Activated T-helper 17 cell treated with anti-CD3 and anti-CD28 coated beads, Interleukin-2, amount 50 U/mL, for 72 hours (primary cell): ENCODE results near the gene CST3. TPM values are rescaled to one million over a fixed set of nuclear protein-coding genes. Genes with fewer than 3 reads are reported as not detected.
"Not testable (repeated sequence)": the region's sequence is repeated elsewhere in the genome, so short reads cannot be mapped to it uniquely, and the experiment has no call there.

Experiments used
- ATAC-seq: fragments of 150-1000 bp; cut with Tn5 transposase; replicated peaks from 2 replicates; pipeline ENCODE4 v1.10.0; 2021; ENCODE audit warnings: mild to moderate bottlenecking, moderate library complexity
- H3K27ac Mint-ChIP-seq: one replicate; pipeline ENCODE4 v1.8.0; 2022; ENCODE audit warnings: mixed read lengths
- H3K27me3 Mint-ChIP-seq: one replicate; pipeline ENCODE4 v1.8.0; 2022; ENCODE audit warnings: mixed read lengths
- H3K36me3 Mint-ChIP-seq: one replicate; pipeline ENCODE4 v1.8.0; 2022; ENCODE audit warnings: low read depth, mild to moderate bottlenecking, mixed read lengths
- H3K4me1 Mint-ChIP-seq: one replicate; pipeline ENCODE4 v1.8.0; 2022; ENCODE audit warnings: mixed read lengths
- H3K4me3 Mint-ChIP-seq: one replicate; pipeline ENCODE4 v1.8.0; 2022; ENCODE audit warnings: mild to moderate bottlenecking, mixed read lengths
- H3K9me3 Mint-ChIP-seq: one replicate; pipeline ENCODE4 v1.8.0; 2022; ENCODE audit warnings: mixed read lengths
- total RNA-seq, 2 donors: library from RNA; stranded (reverse); gene quantifications; one replicate each; pipeline ENCODE4 v1.2.3, GENCODE V29; 2022

The CST3 gene
- total RNA-seq, 2 donors from 2014 or later = not detected

DNA sequence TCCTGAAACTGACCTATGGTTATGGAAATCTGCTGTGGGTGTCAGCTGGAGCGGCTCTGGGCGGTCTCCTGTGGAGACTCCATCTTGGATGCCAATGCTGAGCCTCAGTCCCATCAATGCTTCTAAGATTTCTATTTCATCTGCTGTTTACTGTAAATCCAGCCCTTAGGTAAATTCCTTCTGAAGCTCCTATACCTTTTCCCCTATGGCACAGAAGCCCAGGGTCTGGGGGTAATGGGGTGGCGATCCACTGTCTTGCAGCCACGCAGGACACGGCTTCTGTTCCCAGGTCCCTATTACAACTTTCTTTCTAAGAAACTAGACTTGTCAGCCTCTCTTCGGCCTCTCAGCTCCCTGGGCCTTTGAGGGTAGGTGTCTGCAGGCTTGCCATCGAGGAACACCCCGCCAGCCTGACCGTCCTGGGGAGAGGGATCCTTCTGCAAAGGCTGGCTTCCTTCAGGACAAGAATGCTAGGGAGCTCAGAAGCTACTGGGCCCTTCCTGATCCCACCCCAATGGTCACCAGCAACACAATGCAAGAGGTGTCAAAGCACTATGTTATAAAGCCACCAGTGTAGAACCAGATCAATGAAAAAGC lies 6.4 kb downstream of the CST3 start:
- H3K4me3 Mint-ChIP-seq = no peak overlapping the region
- no peaks in the 10 kb centered on the region for H3K9me3 Mint-ChIP-seq
- H3K27ac Mint-ChIP-seq = no peak overlapping the region
- no peaks in the 10 kb centered on the region for H3K36me3 Mint-ChIP-seq
- H3K27me3 Mint-ChIP-seq = peaks cover 15% of the 10 kb centered on the region
- no peak for ATAC-seq
- no peaks in the 10 kb centered on the region for H3K4me1 Mint-ChIP-seq

DNA sequence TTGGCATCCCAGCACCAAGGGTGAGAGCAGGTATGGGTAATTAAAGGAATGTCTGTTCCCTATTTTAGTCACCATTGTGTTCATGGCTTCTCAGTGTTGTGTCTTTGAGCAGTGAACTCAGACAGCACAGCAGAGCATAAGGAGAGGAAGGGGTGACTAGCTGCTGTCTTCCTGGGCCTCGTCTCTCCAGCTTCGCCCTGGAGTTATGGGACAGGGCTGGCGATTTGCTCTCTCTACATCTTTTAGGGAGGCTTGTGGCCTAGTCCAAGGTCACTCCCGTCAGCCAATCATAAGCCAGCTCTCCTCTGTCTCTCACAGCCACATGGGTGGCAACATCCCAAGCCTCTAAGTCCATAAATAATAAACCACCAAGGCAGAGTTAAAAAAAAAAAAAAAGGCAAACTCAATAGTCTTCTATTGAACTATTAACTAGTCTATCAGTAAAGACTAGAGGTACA lies 7.3 kb downstream of the CST3 start:
- ATAC-seq = no peak

DNA sequence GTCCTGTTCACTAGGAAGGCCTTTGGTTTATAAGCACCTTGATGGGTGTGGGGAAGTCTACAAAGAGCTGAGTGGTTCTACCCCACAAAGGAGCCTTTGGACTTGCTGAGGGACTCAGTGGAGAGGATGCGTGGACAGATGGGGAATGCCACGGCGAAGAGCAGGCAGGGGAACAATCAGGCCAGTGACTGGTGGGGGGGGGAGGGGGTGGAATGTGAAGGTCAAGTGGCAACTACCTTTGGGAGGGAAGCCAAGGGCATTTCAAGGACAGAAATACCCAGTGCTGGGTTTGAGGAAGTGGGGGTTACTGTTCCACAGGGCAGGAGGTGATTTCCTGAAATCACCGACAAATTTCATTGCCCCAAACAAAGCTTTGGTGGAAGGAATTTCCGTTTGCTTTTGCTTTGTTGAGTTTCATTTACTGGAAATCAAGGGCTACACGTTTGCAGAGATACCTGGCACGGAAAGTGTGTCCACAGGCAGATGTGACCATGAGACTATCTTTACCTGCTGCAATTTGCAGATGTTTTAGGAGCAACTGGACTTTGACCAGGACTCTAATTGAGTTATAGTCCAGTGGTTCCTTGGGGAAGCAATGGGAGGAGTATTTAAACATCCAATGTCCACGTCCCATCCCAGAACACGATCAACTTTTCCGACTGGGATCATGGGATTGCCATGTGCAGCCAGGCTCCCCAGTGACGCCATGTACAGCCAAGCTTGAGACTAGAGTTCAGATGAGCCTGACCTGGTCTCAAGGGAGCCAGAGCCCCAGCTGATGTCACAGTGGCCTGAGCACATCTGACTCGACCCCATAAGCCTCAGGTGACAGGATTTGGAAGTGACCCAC lies 8.0 kb downstream of the CST3 start:
- no peak for ATAC-seq
- H3K4me1 Mint-ChIP-seq = no peaks in the 10 kb centered on the region
- H3K4me3 Mint-ChIP-seq = no peak overlapping the region
- no peak overlapping the region for H3K27ac Mint-ChIP-seq
- no peaks in the 10 kb centered on the region for H3K9me3 Mint-ChIP-seq
- peaks cover 12% of the 10 kb centered on the region for H3K27me3 Mint-ChIP-seq
- H3K36me3 Mint-ChIP-seq = no peaks in the 10 kb centered on the region

More for the DNA sequence above, 7.3 kb downstream of the CST3 start:
- Mint-ChIP-seq H3K4me3 (no peak overlapping the region), H3K27ac (no peak overlapping the region), H3K4me1 (no peaks in the 10 kb centered on the region), H3K36me3 (no peaks in the 10 kb centered on the region), H3K9me3 (no peaks in the 10 kb centered on the region), H3K27me3 (peaks cover 15% of the 10 kb centered on the region)

DNA sequence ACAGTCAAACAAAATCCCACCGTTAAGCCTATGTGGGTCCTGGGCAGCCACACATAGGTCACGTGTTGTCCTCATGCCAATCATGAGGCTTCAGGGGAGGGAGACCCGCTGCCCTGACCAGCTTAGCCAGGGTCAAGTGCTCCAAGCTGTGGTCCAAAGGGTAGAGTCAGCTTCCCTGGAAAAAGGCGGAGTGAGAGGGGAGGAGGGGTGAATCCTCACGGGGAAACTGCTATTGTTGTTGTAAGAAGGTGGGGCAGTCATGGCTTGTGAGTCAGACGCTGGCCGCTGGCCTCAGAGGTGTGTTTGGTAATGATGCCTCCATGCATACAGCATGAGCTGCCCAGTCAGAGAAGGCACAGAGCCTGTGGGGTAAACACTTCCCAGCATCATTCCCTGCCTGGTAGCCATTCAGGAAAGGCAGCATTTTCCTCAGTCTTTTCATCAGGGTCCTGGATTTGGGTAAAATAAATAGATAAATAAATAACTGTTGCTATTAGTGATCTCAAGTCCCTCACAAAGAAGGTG lies 8.7 kb downstream of the CST3 start:
- Mint-ChIP-seq H3K9me3 (no peaks in the 10 kb centered on the region), H3K4me3 (no peak overlapping the region), H3K27me3 (peaks cover 14% of the 10 kb centered on the region), H3K27ac (no peak overlapping the region), H3K4me1 (no peaks in the 10 kb centered on the region), H3K36me3 (no peaks in the 10 kb centered on the region)
- ATAC-seq = no peak

DNA sequence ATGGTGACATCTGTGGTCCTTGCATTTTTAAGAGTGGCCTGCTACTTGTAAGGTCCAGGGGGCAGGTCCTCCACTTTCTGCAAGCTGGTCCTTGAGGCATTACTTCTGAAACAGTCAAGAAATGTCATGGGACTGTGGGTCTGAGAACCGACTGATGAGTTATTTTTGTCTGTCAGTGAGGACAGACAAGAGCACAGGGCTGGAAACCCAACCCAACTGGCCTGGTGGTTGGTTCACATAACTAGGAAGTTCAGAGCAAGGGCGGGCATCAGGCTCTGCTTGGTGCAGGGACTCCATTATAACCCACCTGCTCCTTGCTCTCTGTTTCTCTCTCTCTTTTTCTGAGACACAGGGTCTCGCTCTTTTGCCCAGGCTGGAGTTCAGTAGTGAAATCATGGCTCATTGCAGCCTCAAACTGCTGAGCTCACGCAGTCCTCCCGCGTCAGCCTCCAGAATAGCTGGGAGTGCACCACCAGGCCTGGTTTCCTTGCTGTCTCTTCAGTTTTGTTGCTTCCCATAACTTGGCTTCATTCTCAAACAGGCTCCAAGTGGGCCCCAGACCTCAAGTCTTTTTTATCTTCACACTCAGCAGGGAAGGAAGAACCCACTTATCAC lies 9.2 kb downstream of the CST3 start:
- H3K27ac Mint-ChIP-seq = no peak overlapping the region
- no peak overlapping the region for H3K4me3 Mint-ChIP-seq
- H3K9me3 Mint-ChIP-seq = no peaks in the 10 kb centered on the region
- peaks cover 14% of the 10 kb centered on the region for H3K27me3 Mint-ChIP-seq
- no peak for ATAC-seq
- H3K36me3 Mint-ChIP-seq = no peaks in the 10 kb centered on the region
- no peaks in the 10 kb centered on the region for H3K4me1 Mint-ChIP-seq

DNA sequence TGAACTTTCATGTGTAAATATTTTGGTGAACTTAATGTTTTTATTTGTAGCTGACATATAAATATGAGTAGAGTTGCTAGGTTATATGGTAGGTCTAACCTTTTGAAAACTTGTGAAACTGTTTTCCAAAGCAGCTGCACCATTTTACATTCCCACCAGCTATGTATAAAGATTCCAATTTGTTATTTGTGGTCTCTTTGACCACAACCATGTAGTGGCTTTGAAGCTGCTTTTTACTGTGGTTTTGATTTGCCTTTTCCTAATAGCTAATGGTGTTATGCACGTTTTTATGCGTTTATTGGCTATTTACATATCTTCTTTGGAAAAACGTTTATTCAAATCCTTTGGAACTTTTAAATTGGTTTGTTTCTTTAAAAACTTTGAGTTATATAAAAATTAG lies 10.3 kb downstream of the CST3 start:
- Mint-ChIP-seq H3K4me1 (no peaks in the 10 kb centered on the region), H3K4me3 (no peak overlapping the region), H3K36me3 (no peaks in the 10 kb centered on the region), H3K9me3 (no peaks in the 10 kb centered on the region), H3K27ac (no peak overlapping the region), H3K27me3 (peaks cover 11% of the 10 kb centered on the region)
- no peak for ATAC-seq

DNA sequence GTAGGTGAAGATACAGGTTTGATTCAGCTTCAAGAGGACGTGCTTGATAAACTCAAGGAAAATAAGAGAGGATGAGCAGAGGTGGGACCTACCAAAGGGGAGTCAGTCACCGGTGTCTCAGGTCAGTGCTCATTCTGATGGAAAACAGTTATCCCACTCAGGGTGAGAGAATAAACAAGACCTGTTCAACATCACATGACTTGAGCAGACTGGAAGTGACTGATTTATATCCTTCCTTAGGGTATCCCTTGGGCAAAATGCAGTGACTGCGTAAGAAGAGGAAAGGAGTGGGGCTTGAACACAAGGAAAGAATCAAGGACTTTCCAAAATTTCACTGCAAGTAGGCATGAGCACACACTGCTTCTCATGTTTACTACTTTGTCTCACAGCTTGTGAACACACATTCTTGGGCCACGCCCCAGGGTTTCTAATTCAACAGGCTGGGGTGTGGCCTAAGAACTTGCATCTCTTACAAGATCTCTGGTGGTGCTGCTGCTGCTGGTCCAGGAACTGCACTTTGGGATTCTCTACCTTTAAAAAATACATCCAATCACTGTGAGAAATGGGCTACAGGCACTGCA lies 11.6 kb downstream of the CST3 start:
- H3K27ac Mint-ChIP-seq = no peak overlapping the region
- ATAC-seq = no peak
- no peaks in the 10 kb centered on the region for H3K9me3 Mint-ChIP-seq
- H3K4me1 Mint-ChIP-seq = no peaks in the 10 kb centered on the region
- no peaks in the 10 kb centered on the region for H3K36me3 Mint-ChIP-seq
- H3K27me3 Mint-ChIP-seq = peaks cover 17% of the 10 kb centered on the region
- no peak overlapping the region for H3K4me3 Mint-ChIP-seq

DNA sequence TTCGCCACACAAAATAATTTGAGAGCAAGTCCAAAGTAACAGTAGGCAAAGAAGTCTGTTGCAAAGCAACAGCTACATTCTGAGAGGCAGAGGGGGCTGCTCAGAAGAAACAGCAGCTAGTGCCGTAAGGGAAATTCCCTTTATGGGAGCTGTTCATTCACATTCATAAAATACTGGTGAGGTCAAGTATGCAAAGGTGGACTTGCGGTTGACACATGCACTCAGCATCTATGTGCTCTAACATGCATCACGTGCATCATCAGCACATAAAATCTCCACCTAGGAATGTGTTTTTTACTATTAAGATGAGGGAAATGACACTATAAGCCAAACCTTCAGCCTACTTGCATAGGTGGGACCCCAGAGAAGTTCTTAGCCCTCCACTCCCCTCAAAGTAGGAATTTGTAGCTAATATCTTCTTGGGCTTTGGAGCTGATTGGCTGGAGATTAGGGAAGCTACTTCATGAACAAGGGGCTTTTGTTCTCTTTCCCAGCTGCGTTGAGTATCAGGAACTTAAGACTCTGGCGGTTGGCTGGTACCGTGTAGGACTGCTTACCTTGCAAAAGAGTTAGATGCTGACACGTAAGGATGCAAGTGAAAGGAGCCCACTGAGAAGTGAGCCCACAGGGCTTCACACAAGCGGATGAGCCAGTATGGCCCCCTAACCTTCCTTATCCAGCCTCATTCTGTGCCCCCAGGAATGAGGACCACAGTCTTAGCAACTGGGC lies 12.4 kb downstream of the CST3 start:
- Mint-ChIP-seq H3K27ac (no peak overlapping the region), H3K9me3 (no peaks in the 10 kb centered on the region), H3K4me3 (no peak overlapping the region), H3K27me3 (peaks cover 17% of the 10 kb centered on the region), H3K36me3 (no peaks in the 10 kb centered on the region), H3K4me1 (no peaks in the 10 kb centered on the region)
- ATAC-seq = no peak

DNA sequence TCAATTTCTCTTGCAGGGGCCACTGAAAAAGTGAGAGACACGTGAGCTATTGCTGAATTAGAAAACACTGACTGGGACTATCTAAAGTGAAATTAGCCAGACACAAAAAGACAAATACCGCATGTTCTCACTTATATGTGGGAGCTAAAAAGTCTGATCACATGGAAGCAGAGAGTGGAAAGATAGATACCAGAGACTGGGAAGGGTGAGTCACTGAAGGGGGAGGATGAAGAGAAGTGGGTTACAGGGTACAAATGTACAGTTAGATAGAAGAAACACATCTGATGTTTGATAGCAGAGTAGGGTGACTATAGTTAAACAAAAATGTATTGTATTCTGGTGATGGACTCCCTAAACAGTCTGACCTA lies 13.4 kb downstream of the CST3 start:
- no peak for ATAC-seq
- Mint-ChIP-seq H3K27me3 (peaks cover 23% of the 10 kb centered on the region), H3K9me3 (no peaks in the 10 kb centered on the region), H3K4me3 (no peak overlapping the region), H3K27ac (no peak overlapping the region), H3K36me3 (no peaks in the 10 kb centered on the region), H3K4me1 (no peaks in the 10 kb centered on the region)

DNA sequence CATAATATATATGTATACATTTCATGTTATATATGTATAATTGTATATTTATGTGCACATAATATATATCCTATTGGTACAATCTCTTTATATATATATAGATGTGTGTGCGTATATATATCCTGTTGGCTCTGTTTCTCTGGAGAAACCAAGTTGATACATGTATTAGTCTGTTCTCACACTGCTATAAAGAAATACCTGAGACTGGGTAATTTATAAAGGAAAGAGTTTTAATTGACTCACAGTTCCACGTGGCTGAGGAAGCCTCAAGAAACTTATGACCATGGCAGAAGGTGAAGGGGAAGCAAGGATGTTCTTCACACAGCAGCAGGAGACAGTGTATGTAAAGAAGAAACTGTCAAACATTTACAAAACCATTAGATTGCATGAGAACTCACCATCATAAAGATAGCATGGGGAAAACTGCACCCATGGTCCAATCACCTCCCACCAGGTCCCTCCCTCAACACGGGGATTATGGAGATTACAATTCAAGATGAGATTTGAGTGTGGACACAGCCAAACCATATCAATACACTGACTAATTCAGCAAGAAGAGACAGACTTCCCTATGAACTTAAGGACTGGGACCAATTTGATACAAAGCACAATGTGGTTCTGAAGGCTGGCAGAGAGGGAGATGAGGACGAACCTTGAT lies 14.0 kb downstream of the CST3 start:
- ATAC-seq = no peak
- H3K27ac Mint-ChIP-seq = no peak overlapping the region
- H3K27me3 Mint-ChIP-seq = peaks cover 21% of the 10 kb centered on the region
- no peaks in the 10 kb centered on the region for H3K4me1 Mint-ChIP-seq
- no peaks in the 10 kb centered on the region for H3K36me3 Mint-ChIP-seq
- no peak overlapping the region for H3K4me3 Mint-ChIP-seq
- no peaks in the 10 kb centered on the region for H3K9me3 Mint-ChIP-seq

DNA sequence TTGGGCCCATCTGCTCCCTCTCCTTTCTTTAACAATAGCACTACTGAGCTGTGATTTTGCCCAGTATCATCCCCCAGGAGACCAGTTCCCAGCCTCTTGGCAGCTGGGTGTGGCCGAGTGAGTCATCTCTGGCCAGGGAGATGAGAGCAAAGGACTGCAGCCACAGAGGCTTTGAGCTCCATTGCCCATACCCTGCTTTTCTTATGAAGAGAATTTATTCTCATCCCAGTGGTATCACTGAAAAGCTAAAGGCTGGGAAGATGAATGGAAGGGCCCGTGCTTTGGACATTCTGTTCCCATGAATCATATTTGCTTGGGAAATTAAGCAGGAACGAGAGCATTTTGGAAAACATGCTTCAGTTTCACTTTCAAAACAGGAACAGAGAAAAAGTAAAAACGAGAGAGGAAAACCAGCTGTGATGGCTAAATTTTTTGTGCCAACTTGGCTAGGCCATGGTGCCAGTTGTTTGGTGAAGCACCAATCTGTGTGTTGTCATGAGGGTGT lies 14.9 kb downstream of the CST3 start:
- Mint-ChIP-seq H3K4me1 (no peaks in the 10 kb centered on the region), H3K4me3 (no peak overlapping the region), H3K9me3 (no peaks in the 10 kb centered on the region), H3K36me3 (no peaks in the 10 kb centered on the region), H3K27ac (no peak overlapping the region), H3K27me3 (peaks cover 24% of the 10 kb centered on the region)
- no peak for ATAC-seq

DNA sequence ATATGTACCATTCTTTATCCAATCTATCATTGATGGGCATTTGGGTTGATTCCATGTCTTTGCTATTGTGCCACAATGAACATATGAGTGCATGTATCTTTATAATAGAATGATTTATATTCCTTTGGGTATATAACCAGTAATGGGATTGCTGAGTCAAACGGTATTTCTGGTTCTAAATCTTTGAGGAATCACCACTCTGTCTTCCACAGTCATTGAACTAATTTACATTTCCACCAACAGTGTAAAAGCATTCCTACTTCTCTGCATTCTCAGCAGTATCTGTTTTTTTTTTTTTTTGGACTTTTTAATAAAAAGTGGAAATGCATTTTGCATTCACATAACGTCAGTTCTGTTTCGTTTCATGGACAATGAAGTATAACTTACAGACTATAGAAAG lies 15.4 kb downstream of the CST3 start:
- H3K27ac Mint-ChIP-seq, H3K9me3 Mint-ChIP-seq, ATAC-seq, H3K4me1 Mint-ChIP-seq, H3K4me3 Mint-ChIP-seq, H3K36me3 Mint-ChIP-seq: not testable (repeated sequence)
- peaks cover 24% of the 10 kb centered on the region for H3K27me3 Mint-ChIP-seq

DNA sequence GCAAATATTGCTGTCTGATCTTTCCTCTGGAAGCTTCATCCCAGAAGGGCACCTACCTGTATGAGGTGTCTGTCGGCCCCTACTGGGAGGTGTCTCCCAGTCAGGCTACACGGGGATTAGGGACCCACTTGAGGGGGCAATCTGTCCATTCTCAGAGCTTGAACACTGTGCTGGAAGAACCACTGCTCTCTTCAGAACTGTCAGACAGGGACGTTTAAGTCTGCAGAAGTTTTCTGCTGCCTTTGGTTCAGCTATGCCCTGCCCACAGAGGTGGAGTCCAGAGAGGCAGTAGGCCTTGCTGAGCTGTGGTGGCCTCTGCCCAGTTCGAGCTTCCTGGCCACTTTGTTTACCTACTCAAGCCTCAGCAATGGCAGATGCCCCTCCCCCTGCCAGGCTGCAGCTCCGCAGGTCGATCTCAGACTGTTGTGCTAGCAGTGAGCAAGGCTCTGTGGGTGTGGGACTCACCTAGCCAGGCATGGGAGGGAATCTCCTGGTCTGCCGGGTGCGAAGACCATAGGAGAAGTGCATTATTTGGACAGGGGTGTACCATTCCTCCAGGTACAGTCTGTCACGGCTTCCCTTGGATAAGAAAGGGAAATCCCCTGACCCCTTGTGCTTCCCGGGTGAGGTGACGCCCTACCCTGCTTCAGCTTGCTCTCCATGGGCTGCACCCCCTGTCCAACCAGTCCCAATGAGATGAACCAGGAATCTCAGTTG lies 16.9 kb downstream of the CST3 start:
- H3K4me1 Mint-ChIP-seq, H3K27ac Mint-ChIP-seq, H3K36me3 Mint-ChIP-seq, ATAC-seq, H3K4me3 Mint-ChIP-seq, H3K9me3 Mint-ChIP-seq: not testable (repeated sequence)
- H3K27me3 Mint-ChIP-seq = peaks cover 28% of the 10 kb centered on the region
